NT2/D1 (cell line): ENCODE results near the gene GFRA1.

Source experiments
- DNase-seq: peaks from one replicate; pipeline ENCODE4 v3.0.0-alpha.2; 2011; ENCODE audit warnings: low read depth, low spot score
- H3K27me3 ChIP-seq: 2 replicates; pipeline ENCODE4 v1.6.0; 2011; ENCODE audit warnings: mild to moderate bottlenecking; ENCODE audit not compliant: insufficient read length, insufficient read depth
- H3K36me3 ChIP-seq: 2 replicates; pipeline ENCODE4 v1.6.1; 2011; ENCODE audit warnings: mild to moderate bottlenecking, low read length, mixed read lengths; ENCODE audit not compliant: insufficient read depth, insufficient read length
- H3K4me1 ChIP-seq: 2 replicates; pipeline ENCODE4 v1.5.1; 2011; ENCODE audit not compliant: insufficient read depth, insufficient read length
- H3K4me3 ChIP-seq: 2 replicates; pipeline ENCODE4 v1.5.1; 2011; ENCODE audit warnings: low read depth; ENCODE audit not compliant: insufficient read length
- H3K9ac ChIP-seq: 2 replicates; pipeline ENCODE4 v1.6.0; 2011; ENCODE audit warnings: low read depth; ENCODE audit not compliant: insufficient read length
- H3K9me3 ChIP-seq: 2 replicates; pipeline ENCODE4 v1.5.1; 2011; ENCODE audit warnings: mild to moderate bottlenecking, low read length; ENCODE audit not compliant: insufficient read depth
- SUZ12 ChIP-seq: IDR thresholded peaks from 2 replicates; pipeline ENCODE4 v1.6.1; 2011; ENCODE audit not compliant: insufficient read length, insufficient read depth; ENCODE audit errors: extremely low read depth
- YY1 ChIP-seq: IDR thresholded peaks from 2 replicates; pipeline ENCODE4 v1.6.1; 2011; ENCODE audit not compliant: insufficient read length, insufficient read depth
- ZNF274 ChIP-seq: IDR thresholded peaks from 2 replicates; pipeline ENCODE4 v1.6.1; 2011; ENCODE audit warnings: mild to moderate bottlenecking, low read depth, low read length

GFRA1 gene

DNA sequence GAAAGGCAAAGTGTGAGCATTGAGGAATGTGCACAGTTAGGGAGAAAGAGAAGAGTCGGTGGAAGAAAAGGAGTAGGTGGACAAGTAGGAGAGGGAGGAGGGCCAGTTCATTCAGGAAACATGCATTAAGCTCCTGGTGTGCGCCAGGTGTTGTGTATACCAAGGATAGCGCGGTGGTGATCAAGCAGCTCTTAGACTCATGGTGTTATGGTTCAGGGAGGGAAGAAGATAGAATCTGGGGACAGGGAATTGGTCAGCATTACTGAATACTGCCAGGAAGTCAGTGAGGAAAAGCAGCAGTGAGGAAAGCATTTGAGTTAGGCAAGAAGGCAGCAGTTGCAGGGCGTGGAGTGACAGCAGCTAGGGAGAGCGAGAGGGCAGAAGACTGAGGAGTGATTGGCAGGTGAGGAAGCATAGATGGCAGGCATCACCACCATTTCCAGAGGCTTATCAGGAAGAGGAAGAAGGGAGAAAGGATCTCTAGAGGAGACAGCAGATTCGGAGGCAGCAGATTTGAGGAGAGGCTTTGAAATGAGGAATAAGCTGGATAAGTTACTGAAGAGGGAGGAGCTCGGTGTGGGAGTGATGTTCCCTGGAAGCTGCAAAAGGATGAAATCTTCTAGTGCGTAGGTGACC, 265.6 kb downstream of the GFRA1 start:
- no peaks in the 10 kb centered on the region for H3K4me1 ChIP-seq
- H3K36me3 ChIP-seq: no peaks in the 10 kb centered on the region
- H3K27me3 ChIP-seq: no peaks in the 10 kb centered on the region
- H3K4me3 ChIP-seq: no peak overlapping the region
- no peak for DNase-seq
- no peak overlapping the region for H3K9ac ChIP-seq
- TF ChIP-seq SUZ12 (no peak), ZNF274 (no peak), YY1 (no peak)
- no peaks in the 10 kb centered on the region for H3K9me3 ChIP-seq
